ENCODE data around the gene USP1. TPM values are rescaled to one million over a fixed set of nuclear protein-coding genes. Genes with fewer than 3 reads are reported as not detected.

Gene USP1
- total and polyA plus RNA-seq, 10 of the 15 experiments (the other 5 are each of a cell fraction or from before 2014, with no cell fraction given) = 25.6 to 77.9 (median 48.1) TPM

- TF ChIP-seq, protein P1, sequence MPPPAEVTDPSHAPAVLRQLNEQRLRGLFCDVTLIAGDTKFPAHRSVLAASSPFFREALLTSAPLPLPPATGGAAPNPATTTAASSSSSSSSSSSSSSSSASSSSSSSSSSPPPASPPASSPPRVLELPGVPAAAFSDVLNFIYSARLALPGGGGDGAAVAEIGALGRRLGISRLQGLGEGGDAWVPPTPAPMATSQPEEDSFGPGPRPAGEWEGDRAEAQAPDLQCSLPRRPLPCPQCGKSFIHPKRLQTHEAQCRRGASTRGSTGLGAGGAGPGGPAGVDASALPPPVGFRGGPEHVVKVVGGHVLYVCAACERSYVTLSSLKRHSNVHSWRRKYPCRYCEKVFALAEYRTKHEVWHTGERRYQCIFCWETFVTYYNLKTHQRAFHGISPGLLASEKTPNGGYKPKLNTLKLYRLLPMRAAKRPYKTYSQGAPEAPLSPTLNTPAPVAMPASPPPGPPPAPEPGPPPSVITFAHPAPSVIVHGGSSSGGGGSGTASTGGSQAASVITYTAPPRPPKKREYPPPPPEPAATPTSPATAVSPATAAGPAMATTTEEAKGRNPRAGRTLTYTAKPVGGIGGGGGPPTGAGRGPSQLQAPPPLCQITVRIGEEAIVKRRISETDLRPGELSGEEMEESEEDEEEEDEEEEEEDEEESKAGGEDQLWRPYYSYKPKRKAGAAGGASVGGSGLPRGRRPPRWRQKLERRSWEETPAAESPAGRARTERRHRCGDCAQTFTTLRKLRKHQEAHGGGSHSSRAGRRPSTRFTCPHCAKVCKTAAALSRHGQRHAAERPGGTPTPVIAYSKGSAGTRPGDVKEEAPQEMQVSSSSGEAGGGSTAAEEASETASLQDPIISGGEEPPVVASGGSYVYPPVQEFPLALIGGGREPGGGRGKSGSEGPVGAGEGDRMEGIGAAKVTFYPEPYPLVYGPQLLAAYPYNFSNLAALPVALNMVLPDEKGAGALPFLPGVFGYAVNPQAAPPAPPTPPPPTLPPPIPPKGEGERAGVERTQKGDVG (CRISPR knock-in tag; IDR thresholded peaks at IDR 0.05) = no peak
- TF ChIP-seq TCF3 (IDR thresholded peaks at IDR 0.05; ENCODE audit: borderline replicate concordance, insufficient read depth, low read depth, low read length) (no peak), ZBTB11 (CRISPR knock-in tag; IDR thresholded peaks at IDR 0.05) (no peak), IKZF2 (IDR thresholded peaks at IDR 0.05) (no peak)
- TF ChIP-seq, protein P2, sequence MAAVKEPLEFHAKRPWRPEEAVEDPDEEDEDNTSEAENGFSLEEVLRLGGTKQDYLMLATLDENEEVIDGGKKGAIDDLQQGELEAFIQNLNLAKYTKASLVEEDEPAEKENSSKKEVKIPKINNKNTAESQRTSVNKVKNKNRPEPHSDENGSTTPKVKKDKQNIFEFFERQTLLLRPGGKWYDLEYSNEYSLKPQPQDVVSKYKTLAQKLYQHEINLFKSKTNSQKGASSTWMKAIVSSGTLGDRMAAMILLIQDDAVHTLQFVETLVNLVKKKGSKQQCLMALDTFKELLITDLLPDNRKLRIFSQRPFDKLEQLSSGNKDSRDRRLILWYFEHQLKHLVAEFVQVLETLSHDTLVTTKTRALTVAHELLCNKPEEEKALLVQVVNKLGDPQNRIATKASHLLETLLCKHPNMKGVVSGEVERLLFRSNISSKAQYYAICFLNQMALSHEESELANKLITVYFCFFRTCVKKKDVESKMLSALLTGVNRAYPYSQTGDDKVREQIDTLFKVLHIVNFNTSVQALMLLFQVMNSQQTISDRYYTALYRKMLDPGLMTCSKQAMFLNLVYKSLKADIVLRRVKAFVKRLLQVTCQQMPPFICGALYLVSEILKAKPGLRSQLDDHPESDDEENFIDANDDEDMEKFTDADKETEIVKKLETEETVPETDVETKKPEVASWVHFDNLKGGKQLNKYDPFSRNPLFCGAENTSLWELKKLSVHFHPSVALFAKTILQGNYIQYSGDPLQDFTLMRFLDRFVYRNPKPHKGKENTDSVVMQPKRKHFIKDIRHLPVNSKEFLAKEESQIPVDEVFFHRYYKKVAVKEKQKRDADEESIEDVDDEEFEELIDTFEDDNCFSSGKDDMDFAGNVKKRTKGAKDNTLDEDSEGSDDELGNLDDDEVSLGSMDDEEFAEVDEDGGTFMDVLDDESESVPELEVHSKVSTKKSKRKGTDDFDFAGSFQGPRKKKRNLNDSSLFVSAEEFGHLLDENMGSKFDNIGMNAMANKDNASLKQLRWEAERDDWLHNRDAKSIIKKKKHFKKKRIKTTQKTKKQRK (IDR thresholded peaks at IDR 0.05; ENCODE audit: low read depth, low read length) = no peak
Measured at GRCh38 chr1:62452951-62453350, 16.1 kb downstream of the USP1 start (continued).
